Testis (tissue), 3 donors: ENCODE measurements around the gene RUVBL1. TPM values are rescaled to one million over a fixed set of nuclear protein-coding genes. Genes with fewer than 3 reads are reported as not detected.

Experiments
- DNase-seq: peaks from one replicate; pipeline ENCODE4 v3.0.0-alpha.2; 2019
- H3K27ac ChIP-seq, 2 donors: fragments of 200-600 bp; sonication (generic); one replicate each; pipeline ENCODE4 v1.5.1; 2019
- H3K27me3 ChIP-seq: fragments of 200-600 bp; sonication (generic); one replicate; pipeline ENCODE4 v1.5.1; 2019
- H3K36me3 ChIP-seq: fragments of 200-600 bp; sonication (generic); one replicate; pipeline ENCODE4 v1.5.1; 2017; ENCODE audit warnings: low read depth; ENCODE audit errors: missing control alignments
- H3K4me1 ChIP-seq: fragments of 200-600 bp; sonication (generic); one replicate; pipeline ENCODE4 v1.5.1; 2019
- H3K4me3 ChIP-seq, 2 donors: fragments of 200-600 bp; sonication (generic); one replicate each; pipeline ENCODE4 v1.5.1; 2017 to 2019
- H3K9me3 ChIP-seq: fragments of 200-600 bp; sonication (generic); one replicate; pipeline ENCODE4 v1.5.1; 2017
- POLR2A ChIP-seq: fragments of 450-650 bp; IDR thresholded peaks from one replicate; pipeline ENCODE4 v1.6.1; 2017; ENCODE audit warnings: antibody characterized with exemption, mild to moderate bottlenecking, moderate library complexity
- WGBS, 2 donors: methylation state at CpG; one replicate each; pipeline ENCODE4 v1.1.5; 2018; 5-methylcytosine and 5-hydroxymethylcytosine counted together
- intact Hi-C: fragments of 100-400 bp; cut with DNase I; formaldehyde crosslinking; loops from one replicate; pipeline ENCODE4 v1.15.1; 2023; ENCODE audit warnings: low total_unique reads
- polyA plus RNA-seq: library from polyadenylated mRNA; stranded (reverse); fragments of 350-450 nt; fragmentation: Illumina TruSeq; extraction: RNeasy Lipid Tissue Mini Kit (QIAGEN cat#74804); gene quantifications from one replicate; pipeline ENCODE4 v1.2.3, GENCODE V29; 2014; ENCODE audit warnings: low read depth, low replicate concordance; ENCODE audit not compliant: insufficient read depth
- total RNA-seq, 2 donors: library from RNA; depleted of rRNA; stranded (reverse); fragments of >200 nt; gene quantifications; one replicate each; pipeline ENCODE4 v1.2.3, GENCODE V29; 2016
- TF ChIP-seq, protein P1 (sequence below), 3 experiments: fragments of 450-650 bp in 2 of 3; fragments of 200-600 bp in 1 of 3; sonication (generic) in 1 of 3; IDR thresholded peaks; one replicate each; pipeline ENCODE4 v1.5.1; 2016 to 2019; ENCODE audit warnings: antibody characterized with exemption in 3 of 3, mild to moderate bottlenecking in 2 of 3, moderate library complexity in 1 of 3

RUVBL1 gene
- total and polyA plus RNA-seq, 3 donors from 2014 or later = 42.9 to 70.1 (median 52.9) TPM

DNA sequence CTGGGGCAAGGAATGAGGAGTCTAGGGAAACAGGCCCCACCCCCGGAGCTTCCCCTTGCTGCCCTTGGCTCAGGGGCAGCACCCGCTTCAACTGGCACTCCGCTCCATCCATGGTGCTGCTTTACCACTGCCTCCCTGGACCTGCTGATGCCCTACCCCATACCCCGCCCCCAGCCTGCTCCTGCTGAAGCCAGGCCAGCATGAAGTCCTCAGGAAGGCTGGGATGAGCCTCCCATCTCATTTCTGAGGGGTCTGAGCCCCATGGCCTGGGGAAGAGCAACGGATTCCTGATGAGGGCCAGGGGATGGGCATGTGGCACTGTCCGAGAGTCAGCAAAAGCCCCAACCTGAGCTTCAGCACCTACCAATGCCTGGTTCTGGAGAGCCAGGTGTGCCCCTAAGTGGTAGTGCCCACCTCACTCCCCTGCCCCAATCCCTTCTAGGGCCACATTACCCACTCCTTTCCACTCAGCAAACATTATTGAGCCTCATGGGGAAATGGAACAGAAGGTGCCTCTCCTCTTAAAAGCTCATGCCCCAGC is 50.4 kb downstream of the RUVBL1 start:
- Histone ChIP-seq H3K4me3 (no peak overlapping the region), H3K27me3 (no peaks in the 10 kb centered on the region), H3K4me1 (peaks cover 11% of the 10 kb centered on the region), H3K27ac (no peak overlapping the region), H3K9me3 (no peaks in the 10 kb centered on the region), H3K36me3 (no peaks in the 10 kb centered on the region)
- TF ChIP-seq POLR2A = no peak
- TF ChIP-seq, protein P1, sequence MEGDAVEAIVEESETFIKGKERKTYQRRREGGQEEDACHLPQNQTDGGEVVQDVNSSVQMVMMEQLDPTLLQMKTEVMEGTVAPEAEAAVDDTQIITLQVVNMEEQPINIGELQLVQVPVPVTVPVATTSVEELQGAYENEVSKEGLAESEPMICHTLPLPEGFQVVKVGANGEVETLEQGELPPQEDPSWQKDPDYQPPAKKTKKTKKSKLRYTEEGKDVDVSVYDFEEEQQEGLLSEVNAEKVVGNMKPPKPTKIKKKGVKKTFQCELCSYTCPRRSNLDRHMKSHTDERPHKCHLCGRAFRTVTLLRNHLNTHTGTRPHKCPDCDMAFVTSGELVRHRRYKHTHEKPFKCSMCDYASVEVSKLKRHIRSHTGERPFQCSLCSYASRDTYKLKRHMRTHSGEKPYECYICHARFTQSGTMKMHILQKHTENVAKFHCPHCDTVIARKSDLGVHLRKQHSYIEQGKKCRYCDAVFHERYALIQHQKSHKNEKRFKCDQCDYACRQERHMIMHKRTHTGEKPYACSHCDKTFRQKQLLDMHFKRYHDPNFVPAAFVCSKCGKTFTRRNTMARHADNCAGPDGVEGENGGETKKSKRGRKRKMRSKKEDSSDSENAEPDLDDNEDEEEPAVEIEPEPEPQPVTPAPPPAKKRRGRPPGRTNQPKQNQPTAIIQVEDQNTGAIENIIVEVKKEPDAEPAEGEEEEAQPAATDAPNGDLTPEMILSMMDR (IDR thresholded peaks at IDR 0.05) = no peak
- no peak for DNase-seq
- 93 to 96% methylated on average over 3 to 6 of the region's 6 CpGs for WGBS, 2 donors
- intact Hi-C loops = loop anchor here (10.0 kb wide), 1 partner anchor 422 kb away; the partner anchor contains the start of gene GATA2

DNA sequence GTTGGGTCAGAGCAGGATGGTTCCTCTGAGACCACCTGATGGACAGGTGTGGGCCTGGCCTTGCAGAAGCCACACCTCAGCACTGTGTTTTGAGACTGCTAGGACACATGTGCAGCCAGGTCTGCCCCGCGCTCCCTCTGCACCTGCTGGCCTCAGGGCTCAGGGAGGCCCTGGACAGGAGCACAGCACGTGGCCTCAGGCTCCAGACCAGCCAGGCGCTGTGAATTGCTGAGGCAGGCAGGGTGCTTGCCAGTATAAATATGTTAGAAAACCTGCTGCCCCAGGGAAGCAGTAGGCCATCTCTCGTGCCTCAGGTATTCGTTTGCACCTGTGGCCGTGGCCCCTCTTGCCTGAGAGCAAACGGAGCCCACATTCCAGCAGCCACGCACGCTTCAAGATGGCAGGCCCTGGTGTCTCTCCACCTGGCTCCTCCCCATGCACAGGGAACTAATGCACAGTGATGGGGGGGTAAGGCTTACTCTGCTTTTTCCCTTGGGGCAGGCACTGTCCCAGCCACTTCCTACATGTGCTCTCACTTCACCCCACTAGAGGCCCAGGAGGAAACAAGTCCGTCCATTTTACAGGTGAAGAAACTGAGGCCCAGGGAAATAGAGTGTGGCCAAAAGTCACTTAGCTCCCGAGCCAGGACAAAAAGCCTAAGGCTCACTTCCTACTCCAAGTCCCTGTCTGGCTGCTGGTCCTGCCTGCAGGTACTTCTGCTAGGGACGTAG is 51.0 kb downstream of the RUVBL1 start:
- no peaks in the 10 kb centered on the region for H3K9me3 ChIP-seq
- no peak overlapping the region for H3K27ac ChIP-seq
- intact Hi-C loops = loop anchor here (10.0 kb wide), 1 partner anchor 422 kb away; the partner anchor contains the start of gene GATA2
- 84 to 94% methylated on average over 6 to 13 of the region's 13 CpGs for WGBS, 2 donors
- no peaks in the 10 kb centered on the region for H3K36me3 ChIP-seq
- TF ChIP-seq POLR2A = no peak
- TF ChIP-seq, protein P1 (IDR thresholded peaks at IDR 0.05) = no peak
- H3K4me3 ChIP-seq = no peak overlapping the region
- DNase-seq = no peak
- peaks cover 11% of the 10 kb centered on the region for H3K4me1 ChIP-seq
- no peaks in the 10 kb centered on the region for H3K27me3 ChIP-seq

DNA sequence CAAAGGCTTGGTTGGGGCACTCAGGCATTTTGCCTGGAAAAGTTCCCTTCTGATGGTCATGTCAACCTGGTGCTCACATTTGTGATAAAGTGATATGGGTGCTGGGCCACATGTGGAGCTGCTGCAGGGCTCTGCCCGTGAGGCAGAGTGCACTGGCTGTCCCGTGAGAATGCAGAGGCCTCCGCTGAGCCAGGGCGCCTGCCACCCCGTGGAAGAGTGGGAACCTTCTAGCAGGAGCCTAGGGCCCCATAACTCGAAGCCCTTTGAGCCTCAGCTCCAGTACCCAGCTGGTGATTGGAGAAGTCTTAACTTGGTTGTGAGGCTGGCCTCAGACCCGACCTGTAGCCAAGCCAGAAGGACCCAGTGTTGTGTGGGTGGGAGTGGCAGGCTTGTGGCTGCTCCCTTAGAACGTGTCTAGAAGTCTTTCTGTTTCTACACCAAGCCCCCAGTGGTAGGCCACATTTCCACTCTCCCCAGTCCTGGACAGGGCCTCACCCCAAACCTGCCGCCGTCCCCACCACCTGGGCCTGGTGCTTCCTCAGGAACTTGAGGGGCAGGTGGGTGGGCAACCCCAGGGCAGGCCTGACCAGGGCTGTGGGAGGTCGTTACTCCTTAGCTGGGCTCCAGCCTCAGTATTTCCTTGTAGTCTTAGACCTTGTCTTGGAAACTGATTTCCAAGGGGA is 51.7 kb downstream of the RUVBL1 start:
- Histone ChIP-seq H3K4me3 (no peak overlapping the region), H3K4me1 (peaks cover 11% of the 10 kb centered on the region), H3K27ac (no peak overlapping the region), H3K27me3 (no peaks in the 10 kb centered on the region), H3K9me3 (no peaks in the 10 kb centered on the region), H3K36me3 (no peaks in the 10 kb centered on the region)
- TF ChIP-seq, protein P1 (IDR thresholded peaks at IDR 0.05) = no peak
- no peak for TF ChIP-seq POLR2A
- WGBS, 2 donors = 76 to 90% methylated on average over 3 to 11 of the region's 11 CpGs
- no peak for DNase-seq
- intact Hi-C loops = loop anchor here (10.0 kb wide), 1 partner anchor 423 kb away; the partner anchor contains the start of gene GATA2

DNA sequence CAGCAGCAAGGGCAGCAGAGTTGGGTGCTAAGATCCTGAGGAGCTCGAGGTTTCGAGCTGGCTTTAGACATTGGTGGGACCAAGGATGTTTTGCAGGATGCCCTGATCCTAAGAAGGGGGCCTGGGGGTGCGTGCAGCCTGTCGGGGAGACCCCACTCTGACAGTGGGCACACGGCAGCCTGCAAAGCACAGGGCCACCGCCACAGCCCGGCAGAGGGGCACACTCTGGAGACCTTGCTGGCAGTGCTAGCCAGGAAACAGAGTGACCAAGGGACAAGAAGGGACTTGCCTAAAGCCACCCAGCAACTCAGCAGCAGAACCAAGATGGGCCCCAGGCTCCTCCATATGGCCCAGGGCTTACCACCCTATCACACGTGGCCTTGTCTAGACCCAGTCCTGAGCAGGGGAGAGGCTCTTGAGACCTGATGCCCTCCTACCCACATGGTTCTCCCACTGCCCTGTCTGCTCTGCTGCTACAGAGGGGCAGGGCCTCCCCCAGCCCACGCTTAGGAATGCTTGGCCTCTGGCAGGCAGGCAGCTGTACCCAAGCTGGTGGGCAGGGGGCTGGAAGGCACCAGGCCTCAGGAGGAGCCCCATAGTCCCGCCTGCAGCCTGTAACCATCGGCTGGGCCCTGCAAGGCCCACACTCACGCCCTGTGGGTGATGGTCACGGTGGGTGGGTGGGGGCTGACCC is 52.6 kb downstream of the RUVBL1 start:
- DNase-seq = no peak

More for the DNA sequence above, 52.6 kb downstream of the RUVBL1 start:
- 87 to 93% methylated on average over 6 to 13 of the region's 13 CpGs for WGBS, 2 donors
- intact Hi-C loops = loop anchor here (10.0 kb wide), 1 partner anchor 424 kb away; the partner anchor contains the start of gene GATA2
- Histone ChIP-seq H3K4me3 (no peak overlapping the region), H3K27ac (no peak overlapping the region), H3K4me1 (peaks cover 10% of the 10 kb centered on the region), H3K36me3 (no peaks in the 10 kb centered on the region), H3K9me3 (no peaks in the 10 kb centered on the region), H3K27me3 (no peaks in the 10 kb centered on the region)
- no peak for TF ChIP-seq POLR2A
